T-helper 1 cell treated with Interleukin-12 subunit alpha and Interleukin-12 subunit beta and Interleukin-4 antibody, amounts not matched to agents 30 μg/mL and 1 μg/mL, for 36 hours (primary cell): Measurements from ENCODE around the gene GPRIN2.
"Not testable (repeated sequence)": the region's sequence is repeated elsewhere in the genome, so short reads cannot be mapped to it uniquely, and the experiment has no call there.

Source experiments
- H3K27ac Mint-ChIP-seq: one replicate; pipeline ENCODE4 v1.8.0; 2021; ENCODE audit warnings: mild to moderate bottlenecking, mixed read lengths
- H3K27me3 Mint-ChIP-seq: one replicate; pipeline ENCODE4 v1.8.0; 2021; ENCODE audit warnings: low read depth, mixed read lengths
- H3K36me3 Mint-ChIP-seq: one replicate; pipeline ENCODE4 v1.8.0; 2021; ENCODE audit warnings: low read depth, mixed read lengths
- H3K4me1 Mint-ChIP-seq: one replicate; pipeline ENCODE4 v1.8.0; 2021; ENCODE audit warnings: low read depth, mixed read lengths
- H3K4me3 Mint-ChIP-seq: one replicate; pipeline ENCODE4 v1.8.0; 2021; ENCODE audit warnings: mild to moderate bottlenecking, moderate library complexity, mixed read lengths
- H3K9me3 Mint-ChIP-seq: one replicate; pipeline ENCODE4 v1.8.0; 2021; ENCODE audit warnings: mixed read lengths

Gene GPRIN2

GRCh38 chr10:46537309-46537708 lies 19.1 kb downstream of the GPRIN2 start:
- peaks cover 33% of the 10 kb centered on the region for H3K27me3 Mint-ChIP-seq
- H3K4me3 Mint-ChIP-seq = no peak overlapping the region
- H3K9me3 Mint-ChIP-seq = no peaks in the 10 kb centered on the region
- no peaks in the 10 kb centered on the region for H3K4me1 Mint-ChIP-seq
- no peak overlapping the region for H3K27ac Mint-ChIP-seq
- H3K36me3 Mint-ChIP-seq = no peaks in the 10 kb centered on the region

- peaks cover 28% of the 10 kb centered on the region for H3K27me3 Mint-ChIP-seq
- H3K27ac Mint-ChIP-seq = no peak overlapping the region
- no peaks in the 10 kb centered on the region for H3K4me1 Mint-ChIP-seq
- no peaks in the 10 kb centered on the region for H3K9me3 Mint-ChIP-seq
- H3K4me3 Mint-ChIP-seq = no peak overlapping the region
- H3K36me3 Mint-ChIP-seq = no peaks in the 10 kb centered on the region
These were observed 19.7 kb downstream of the GPRIN2 start for GRCh38 chr10:46536781-46537180.

GRCh38 chr10:46536171-46536570 lies 20.3 kb downstream of the GPRIN2 start:
- Mint-ChIP-seq H3K27ac (no peak overlapping the region), H3K27me3 (peaks cover 28% of the 10 kb centered on the region), H3K36me3 (no peaks in the 10 kb centered on the region), H3K9me3 (no peaks in the 10 kb centered on the region), H3K4me3 (no peak overlapping the region), H3K4me1 (no peaks in the 10 kb centered on the region)

- Mint-ChIP-seq H3K4me3 (no peak overlapping the region), H3K36me3 (no peaks in the 10 kb centered on the region), H3K9me3 (no peaks in the 10 kb centered on the region), H3K4me1 (no peaks in the 10 kb centered on the region), H3K27ac (no peak overlapping the region), H3K27me3 (peaks cover 18% of the 10 kb centered on the region)
These were observed 21.5 kb downstream of the GPRIN2 start for GRCh38 chr10:46534828-46535524.

GRCh38 chr10:46532256-46532655 lies 24.2 kb downstream of the GPRIN2 start:
- not testable (repeated sequence) for H3K9me3 Mint-ChIP-seq, H3K27ac Mint-ChIP-seq, H3K4me1 Mint-ChIP-seq, H3K4me3 Mint-ChIP-seq, H3K36me3 Mint-ChIP-seq, H3K27me3 Mint-ChIP-seq

- no peak overlapping the region for H3K27ac Mint-ChIP-seq
- H3K27me3 Mint-ChIP-seq = no peaks in the 10 kb centered on the region
- no peaks in the 10 kb centered on the region for H3K4me1 Mint-ChIP-seq
- no peak overlapping the region for H3K4me3 Mint-ChIP-seq
- H3K9me3 Mint-ChIP-seq = no peaks in the 10 kb centered on the region
- no peaks in the 10 kb centered on the region for H3K36me3 Mint-ChIP-seq
These were observed 25.9 kb downstream of the GPRIN2 start for GRCh38 chr10:46530249-46531186.

- not testable (repeated sequence) for H3K4me1 Mint-ChIP-seq, H3K27me3 Mint-ChIP-seq, H3K27ac Mint-ChIP-seq, H3K9me3 Mint-ChIP-seq, H3K4me3 Mint-ChIP-seq, H3K36me3 Mint-ChIP-seq
These were observed 26.7 kb downstream of the GPRIN2 start for GRCh38 chr10:46529742-46530141.

GRCh38 chr10:46528675-46529615 lies 27.5 kb downstream of the GPRIN2 start:
- Mint-ChIP-seq H3K27ac (no peak overlapping the region), H3K36me3 (no peaks in the 10 kb centered on the region), H3K9me3 (no peaks in the 10 kb centered on the region), H3K4me3 (no peak overlapping the region), H3K27me3 (no peaks in the 10 kb centered on the region), H3K4me1 (no peaks in the 10 kb centered on the region)

- Mint-ChIP-seq H3K36me3 (no peaks in the 10 kb centered on the region), H3K9me3 (no peaks in the 10 kb centered on the region), H3K4me1 (no peaks in the 10 kb centered on the region), H3K27me3 (no peaks in the 10 kb centered on the region), H3K27ac (no peak overlapping the region), H3K4me3 (no peak overlapping the region)
These were observed 28.2 kb downstream of the GPRIN2 start for GRCh38 chr10:46528171-46528671.

- H3K4me1 Mint-ChIP-seq = no peaks in the 10 kb centered on the region
- no peaks in the 10 kb centered on the region for H3K36me3 Mint-ChIP-seq
- H3K27me3 Mint-ChIP-seq = no peaks in the 10 kb centered on the region
- no peak overlapping the region for H3K27ac Mint-ChIP-seq
- H3K4me3 Mint-ChIP-seq = no peak overlapping the region
- H3K9me3 Mint-ChIP-seq = no peaks in the 10 kb centered on the region
These were observed 29.1 kb downstream of the GPRIN2 start for GRCh38 chr10:46527241-46527811.

- Mint-ChIP-seq H3K36me3 (no peaks in the 10 kb centered on the region), H3K4me3 (no peak overlapping the region), H3K27ac (no peak overlapping the region), H3K4me1 (no peaks in the 10 kb centered on the region), H3K9me3 (no peaks in the 10 kb centered on the region), H3K27me3 (no peaks in the 10 kb centered on the region)
These were observed 29.8 kb downstream of the GPRIN2 start for GRCh38 chr10:46526682-46527038.

- Mint-ChIP-seq H3K4me1 (no peaks in the 10 kb centered on the region), H3K27ac (no peak overlapping the region), H3K9me3 (no peaks in the 10 kb centered on the region), H3K36me3 (no peaks in the 10 kb centered on the region), H3K27me3 (no peaks in the 10 kb centered on the region), H3K4me3 (no peak overlapping the region)
These were observed 30.4 kb downstream of the GPRIN2 start for GRCh38 chr10:46525824-46526681.

- H3K27me3 Mint-ChIP-seq = no peaks in the 10 kb centered on the region
- no peak overlapping the region for H3K27ac Mint-ChIP-seq
- H3K9me3 Mint-ChIP-seq = no peaks in the 10 kb centered on the region
These were observed 31.2 kb downstream of the GPRIN2 start for GRCh38 chr10:46525177-46525823.

More at GRCh38 chr10:46525177-46525823, 31.2 kb downstream of the GPRIN2 start:
- H3K4me1 Mint-ChIP-seq = no peaks in the 10 kb centered on the region
- no peaks in the 10 kb centered on the region for H3K36me3 Mint-ChIP-seq
- no peak overlapping the region for H3K4me3 Mint-ChIP-seq
